SU-DHL-6 (cell line): ENCODE measurements around the gene GPR55.

Experiments
- H2AFZ ChIP-seq: fragments of 200-600 bp; sonication (generic); 2 replicates; pipeline ENCODE4 v1.6.1; 2014; ENCODE audit warnings: low read depth, mild to moderate bottlenecking, moderate library complexity, mixed read lengths, antibody characterized with exemption, low read length; ENCODE audit not compliant: severe bottlenecking
- H3F3A ChIP-seq: fragments of 200-600 bp; shearing (Covaris generic); 2 replicates; pipeline ENCODE4 v1.6.0; 2016; ENCODE audit warnings: antibody characterized with exemption, mild to moderate bottlenecking; ENCODE audit not compliant: insufficient read depth
- H3K27ac ChIP-seq: fragments of 200-600 bp; sonication (generic); 2 replicates; pipeline ENCODE4 v1.5.1; 2016; ENCODE audit warnings: low read depth, mild to moderate bottlenecking, low read length, moderate library complexity, mixed read lengths
- H3K27me3 ChIP-seq: fragments of 200-600 bp; sonication (generic), shearing (Covaris generic); 2 replicates; pipeline ENCODE4 v1.6.0; 2014; ENCODE audit warnings: mild to moderate bottlenecking, low read length
- H3K36me3 ChIP-seq: fragments of 200-600 bp; sonication (generic); 2 replicates; pipeline ENCODE4 v1.6.1; 2014; ENCODE audit warnings: mild to moderate bottlenecking, low read length, mixed read lengths
- H3K4me2 ChIP-seq: fragments of 300-600, 200-600 bp; shearing (Covaris generic), sonication (generic); 2 replicates; pipeline ENCODE4 v1.6.0; 2014; ENCODE audit warnings: low read length, low read depth, mild to moderate bottlenecking; ENCODE audit not compliant: poor library complexity, severe bottlenecking
- H3K4me3 ChIP-seq: fragments of 200-600 bp; sonication (generic); 2 replicates; pipeline ENCODE4 v1.5.1; 2014; ENCODE audit warnings: antibody characterized with exemption, low read length, mild to moderate bottlenecking, mixed read lengths; ENCODE audit not compliant: insufficient read depth, poor library complexity, severe bottlenecking
- H3K79me2 ChIP-seq: fragments of 200-600 bp; sonication (generic); 2 replicates; pipeline ENCODE4 v1.6.1; 2014; ENCODE audit warnings: mild to moderate bottlenecking, low read length, moderate library complexity; ENCODE audit not compliant: insufficient read depth
- H3K9ac ChIP-seq: fragments of 200-600 bp; sonication (generic); 2 replicates; pipeline ENCODE4 v1.7.0; 2014; ENCODE audit warnings: mild to moderate bottlenecking, low read length
- H3K9me2 ChIP-seq: fragments of 200-600 bp; sonication (generic); replicated peaks from 2 replicates; pipeline ENCODE4 v1.6.1; 2014; ENCODE audit warnings: low read length; ENCODE audit not compliant: insufficient read depth
- H3K9me3 ChIP-seq: fragments of 200-600 bp; sonication (generic); 2 replicates; pipeline ENCODE4 v1.6.1; 2014; ENCODE audit warnings: low read length, mixed read lengths; ENCODE audit not compliant: insufficient read depth
- H4K20me1 ChIP-seq: fragments of 200-600 bp; sonication (generic); 2 replicates; pipeline ENCODE4 v1.6.1; 2014; ENCODE audit warnings: low read depth, mild to moderate bottlenecking, antibody characterized with exemption, low read length, moderate library complexity, mixed read lengths
- CTCF ChIP-seq: fragments of 200-600 bp; sonication (generic); IDR thresholded peaks from one replicate; pipeline ENCODE4 v1.5.1; 2017; ENCODE audit warnings: antibody characterized with exemption, mild to moderate bottlenecking, low read length, moderate library complexity; ENCODE audit not compliant: insufficient read depth, poor library complexity, severe bottlenecking
- EZH2phosphoT487 ChIP-seq: fragments of 200-600 bp; sonication (generic), shearing (Covaris generic); conservative IDR thresholded peaks from 2 replicates; pipeline ENCODE4 v1.6.1; 2018; ENCODE audit warnings: mild to moderate bottlenecking, antibody characterized with exemption, low read length, moderate library complexity, mixed read lengths

GPR55 gene

GRCh38 chr2:230920167-230920566, 4.9 kb downstream of the GPR55 start:
- Histone ChIP-seq H3K27me3 (no peaks in the 10 kb centered on the region), H3K79me2 (no peaks in the 10 kb centered on the region), H3K4me2 (no peak overlapping the region), H3K9me2 (no peaks in the 10 kb centered on the region), H3K36me3 (no peaks in the 10 kb centered on the region), H3K4me3 (no peak overlapping the region), H2AFZ (no peak overlapping the region), H3F3A (no peaks in the 10 kb centered on the region), H3K27ac (no peak overlapping the region), H3K9ac (no peak overlapping the region), H4K20me1 (no peaks in the 10 kb centered on the region), H3K9me3 (no peaks in the 10 kb centered on the region)
- TF ChIP-seq CTCF: no peak
- no peak for TF ChIP-seq EZH2phosphoT487

- Histone ChIP-seq H3K9me2 (no peaks in the 10 kb centered on the region), H3K36me3 (no peaks in the 10 kb centered on the region), H3K9me3 (no peaks in the 10 kb centered on the region), H3K27me3 (no peaks in the 10 kb centered on the region), H3K4me3 (no peak overlapping the region), H3F3A (no peaks in the 10 kb centered on the region), H3K79me2 (no peaks in the 10 kb centered on the region), H3K9ac (no peak overlapping the region), H4K20me1 (no peaks in the 10 kb centered on the region), H2AFZ (no peak overlapping the region), H3K27ac (no peak overlapping the region), H3K4me2 (no peak overlapping the region)
- TF ChIP-seq EZH2phosphoT487: no peak
- TF ChIP-seq CTCF: no peak
These were observed 5.4 kb downstream of the GPR55 start for GRCh38 chr2:230919681-230920080.

GRCh38 chr2:230919240-230919639, 5.8 kb downstream of the GPR55 start:
- H3K9ac ChIP-seq: no peak overlapping the region
- no peak for TF ChIP-seq CTCF
- TF ChIP-seq EZH2phosphoT487: no peak
- no peaks in the 10 kb centered on the region for H3F3A ChIP-seq
- no peaks in the 10 kb centered on the region for H3K79me2 ChIP-seq
- no peaks in the 10 kb centered on the region for H3K9me3 ChIP-seq
- no peaks in the 10 kb centered on the region for H3K27me3 ChIP-seq
- H3K4me2 ChIP-seq: no peak overlapping the region
- H3K9me2 ChIP-seq: no peaks in the 10 kb centered on the region
- H2AFZ ChIP-seq: no peak overlapping the region
- no peak overlapping the region for H3K27ac ChIP-seq
- H3K4me3 ChIP-seq: no peak overlapping the region
- no peaks in the 10 kb centered on the region for H3K36me3 ChIP-seq
- H4K20me1 ChIP-seq: no peaks in the 10 kb centered on the region
